Spleen (tissue), 11 donors: ENCODE measurements around the gene ETV1. TPM values are rescaled to one million over a fixed set of nuclear protein-coding genes. Genes with fewer than 3 reads are reported as not detected.

Experiments
- DNase-seq: peaks from one replicate; pipeline ENCODE4 v3.0.0-alpha.2; 2020
- H3K27ac ChIP-seq, 8 donors: fragments of 200-600 bp; sonication (generic) in 7 of 8; 1 replicate in 4 of 8; 2 replicates in 4 of 8; pipeline versions ENCODE4 v1.5.0 to v1.8.0; 2016 to 2021; ENCODE audit warnings: inconsistent platforms in 4 of 8, mild to moderate bottlenecking in 4 of 8, moderate library complexity in 1 of 8
- H3K27me3 ChIP-seq, 7 donors: fragments of 200-600 bp; sonication (generic) in 6 of 7; replicated peaks in 1 of 7; 1 replicate in 4 of 7; 2 replicates in 3 of 7; pipeline versions ENCODE4 v1.5.0 to v1.8.0; 2016 to 2021; ENCODE audit warnings: inconsistent platforms in 3 of 7, mild to moderate bottlenecking in 1 of 7
- H3K36me3 ChIP-seq, 6 donors: fragments of 200-600 bp; sonication (generic) in 5 of 6; 1 replicate in 4 of 6; 2 replicates in 2 of 6; pipeline versions ENCODE4 v1.5.0 to v1.8.0; 2016 to 2021; ENCODE audit warnings: inconsistent platforms in 2 of 6
- H3K4me1 ChIP-seq, 6 donors: fragments of 200-600 bp; sonication (generic) in 5 of 6; 1 replicate in 3 of 6; 2 replicates in 3 of 6; pipeline versions ENCODE4 v1.5.0 to v1.8.0; 2016 to 2021; ENCODE audit warnings: inconsistent platforms in 3 of 6
- H3K4me3 ChIP-seq, 8 donors: fragments of 200-600 bp; sonication (generic) in 7 of 8; 1 replicate in 4 of 8; 2 replicates in 4 of 8; pipeline versions ENCODE4 v1.5.0 to v1.8.0; 2016 to 2021; ENCODE audit warnings: inconsistent platforms in 4 of 8, mild to moderate bottlenecking in 4 of 8, moderate library complexity in 2 of 8
- H3K9me3 ChIP-seq, 8 donors: fragments of 200-600 bp; sonication (generic) in 7 of 8; 1 replicate in 4 of 8; 2 replicates in 4 of 8; pipeline versions ENCODE4 v1.5.0 to v1.8.0; 2016 to 2021; ENCODE audit warnings: inconsistent platforms in 4 of 8
- CTCF ChIP-seq, 11 experiments: fragments of 200-600 bp in 7 of 11; fragments of 450-650 bp in 4 of 11; sonication (generic) in 4 of 11; IDR thresholded peaks in 8 of 11; conservative IDR thresholded peaks in 3 of 11; 1 replicate in 7 of 11; 2 replicates in 4 of 11; pipeline versions ENCODE4 v1.4.0 to v1.8.0; 2016 to 2021; ENCODE audit warnings: antibody characterized with exemption in 11 of 11, inconsistent platforms in 4 of 11, mild to moderate bottlenecking in 1 of 11
- POLR2A ChIP-seq, 3 donors: fragments of 450-650 bp; IDR thresholded peaks; one replicate each; pipeline ENCODE4 v1.5.1; 2017; ENCODE audit warnings: antibody characterized with exemption in 3 of 3, mild to moderate bottlenecking in 1 of 3
- POLR2AphosphoS5 ChIP-seq, 3 donors: sonication (generic); formaldehyde crosslinking; IDR thresholded peaks; one replicate each; pipeline ENCODE4 v1.5.1; 2017; ENCODE audit warnings: antibody characterized with exemption in 3 of 3
- WGBS, 5 donors: extraction: QIAGEN DNeasy Blood & Tissue Kit in 3 of 5; methylation state at CpG; one replicate each; pipeline versions ENCODE4 v1.1.5 to v1.1.7; 2013 to 2018; 5-methylcytosine and 5-hydroxymethylcytosine counted together
- intact Hi-C: fragments of 100-400 bp; cut with DNase I; formaldehyde crosslinking; loops from one replicate; pipeline ENCODE4 v1.15.0; 2023; ENCODE audit warnings: low total_unique reads
- polyA plus RNA-seq, 3 donors: library from polyadenylated mRNA; stranded (reverse); fragments of 200-250 nt; gene quantifications; one replicate each; pipeline ENCODE4 v1.2.1, GENCODE V29; 2013
- total RNA-seq, 7 donors: library from RNA; depleted of rRNA in 3 of 7; stranded (reverse); fragments of >200 nt in 3 of 7; fragmentation: NEBNext Ultra II Directional in 4 of 7; extraction: Animal tissue kit (Norgen Biotek cat#: 25700) in 4 of 7; gene quantifications; one replicate each; pipeline versions ENCODE4 v1.1.0 to v1.2.1, GENCODE V29; 2016 to 2021
- donor health status: healthy with polysubstance abuse.
- donor health status: DM: no; HTN: no; CAD: no; lungs with moderate emphysema.
- donor health status: DM: no; HTN: no; CAD: no.
- donor health status: Bipolar disorder and iron deficiency.
- donor health status: healthy.
- donor health status: DM: no; HTN: no; CAD: no.
- donor health status: DM: yes; HTN: yes; CAD: no.

The ETV1 gene
- total and polyA plus RNA-seq, 10 donors: 1.5 to 20.0 (median 7.2) TPM

GRCh38 chr7:13933536-13933935 is 55.9 kb downstream of the ETV1 start:
- TF ChIP-seq POLR2AphosphoS5 (IDR thresholded peaks at IDR 0.05): no peak
- TF ChIP-seq CTCF (IDR thresholded peaks at IDR 0.05 in 8 of 11, conservative IDR thresholded peaks at IDR 0.05 in 3 of 11): no peak
- no peak for TF ChIP-seq POLR2A (IDR thresholded peaks at IDR 0.05)
- WGBS, 5 donors: 75 to 83% (median 81%) methylated on average over 5 of the region's 5 CpGs
- H3K27ac ChIP-seq: peak overlapping the region in 4 of 8 donors; percentile 34 to 42 (median 38)
- DNase-seq: no peak
- peaks cover 0 to 16% (median 0%) of the 10 kb centered on the region in 6 donors for H3K36me3 ChIP-seq
- H3K4me1 ChIP-seq: no peaks in the 10 kb centered on the region
- H3K27me3 ChIP-seq: no peaks in the 10 kb centered on the region
- intact Hi-C loops: no loop called here
- no peaks in the 10 kb centered on the region for H3K9me3 ChIP-seq
- no peak overlapping the region for H3K4me3 ChIP-seq

GRCh38 chr7:13933091-13933490 is 56.4 kb downstream of the ETV1 start:
- H3K4me3 ChIP-seq: no peak overlapping the region
- H3K27me3 ChIP-seq: no peaks in the 10 kb centered on the region
- peak overlapping the region in 4 of 8 donors; percentile 34 to 42 (median 38) for H3K27ac ChIP-seq
- peaks cover 0 to 16% (median 0%) of the 10 kb centered on the region in 6 donors for H3K36me3 ChIP-seq
- no peak for TF ChIP-seq CTCF (IDR thresholded peaks at IDR 0.05 in 8 of 11, conservative IDR thresholded peaks at IDR 0.05 in 3 of 11)
- TF ChIP-seq POLR2A (IDR thresholded peaks at IDR 0.05): no peak
- TF ChIP-seq POLR2AphosphoS5 (IDR thresholded peaks at IDR 0.05): no peak
- H3K9me3 ChIP-seq: no peaks in the 10 kb centered on the region
- WGBS, 5 donors: 77 to 91% (median 84%) methylated on average over 3 of the region's 3 CpGs
- intact Hi-C loops: no loop called here
- DNase-seq: no peak
- H3K4me1 ChIP-seq: no peaks in the 10 kb centered on the region

GRCh38 chr7:13932131-13932530 is 57.3 kb downstream of the ETV1 start:
- Histone ChIP-seq H3K9me3 (no peaks in the 10 kb centered on the region), H3K27ac (no peak overlapping the region), H3K27me3 (no peaks in the 10 kb centered on the region), H3K36me3 (peaks cover 0 to 16% (median 0%) of the 10 kb centered on the region in 6 donors), H3K4me3 (no peak overlapping the region), H3K4me1 (no peaks in the 10 kb centered on the region)
- 90 to 99% (median 93%) methylated on average over 2 of the region's 2 CpGs for WGBS, 5 donors
- DNase-seq: no peak
- no peak for TF ChIP-seq CTCF (IDR thresholded peaks at IDR 0.05 in 8 of 11, conservative IDR thresholded peaks at IDR 0.05 in 3 of 11)
- TF ChIP-seq POLR2A (IDR thresholded peaks at IDR 0.05): no peak
- TF ChIP-seq POLR2AphosphoS5 (IDR thresholded peaks at IDR 0.05): no peak
- intact Hi-C loops: no loop called here

GRCh38 chr7:13921062-13921461 is 68.4 kb downstream of the ETV1 start:
- no peak for DNase-seq
- Histone ChIP-seq H3K4me3 (no peak overlapping the region), H3K9me3 (no peaks in the 10 kb centered on the region), H3K27me3 (no peaks in the 10 kb centered on the region), H3K4me1 (no peaks in the 10 kb centered on the region), H3K27ac (no peak overlapping the region), H3K36me3 (no peaks in the 10 kb centered on the region)
- TF ChIP-seq POLR2AphosphoS5 (IDR thresholded peaks at IDR 0.05) (no peak), CTCF (IDR thresholded peaks at IDR 0.05 in 8 of 11, conservative IDR thresholded peaks at IDR 0.05 in 3 of 11) (no peak), POLR2A (IDR thresholded peaks at IDR 0.05) (no peak)
- intact Hi-C loops: no loop called here
- WGBS, 5 donors: 42 to 70% (median 62%) methylated on average over 1 of the region's 1 CpG
